NCI-H345 treated with DMSO at 0.1 percent for 48 hours (cell line): ENCODE measurements around the gene ZNRF3.
"Not testable (repeated sequence)": the region's sequence is repeated elsewhere in the genome, so short reads cannot be mapped to it uniquely, and the experiment has no call there.

Experiments used
- DNase-seq: peaks from one replicate; lab custom pipeline; 2025; ENCODE audit not compliant: unreplicated experiment; lab: John Stamatoyannopoulos, UW

Gene ZNRF3

GRCh38 chr22:28906312-28906711, 22.9 kb downstream of the ZNRF3 start:
- DNase-seq, result no peak

- DNase-seq, result no peak
These were observed 24.1 kb downstream of the ZNRF3 start for GRCh38 chr22:28907311-28908008.

GRCh38 chr22:28908810-28909209, 25.4 kb downstream of the ZNRF3 start:
- not testable (repeated sequence) for DNase-seq

GRCh38 chr22:28909375-28909774, 26.0 kb downstream of the ZNRF3 start:
- no peak for DNase-seq

GRCh38 chr22:28910569-28911303, 27.4 kb downstream of the ZNRF3 start:
- DNase-seq, result no peak

GRCh38 chr22:28911304-28911690, 27.9 kb downstream of the ZNRF3 start:
- DNase-seq, result no peak

GRCh38 chr22:28911777-28912669, 28.7 kb downstream of the ZNRF3 start:
- no peak for DNase-seq

GRCh38 chr22:28914201-28914600, 30.8 kb downstream of the ZNRF3 start:
- no peak for DNase-seq

GRCh38 chr22:28915969-28916368, 32.6 kb downstream of the ZNRF3 start:
- DNase-seq, result no peak

- DNase-seq, result no peak
These were observed 34.6 kb downstream of the ZNRF3 start for GRCh38 chr22:28917747-28918549.

- DNase-seq, result no peak
These were observed 35.3 kb downstream of the ZNRF3 start for GRCh38 chr22:28918550-28919271.

GRCh38 chr22:28920757-28921584, 37.6 kb downstream of the ZNRF3 start:
- DNase-seq, result no peak

GRCh38 chr22:28921585-28921879, 38.2 kb downstream of the ZNRF3 start:
- no peak for DNase-seq

GRCh38 chr22:28922540-28923244, 39.3 kb downstream of the ZNRF3 start:
- no peak for DNase-seq

- DNase-seq, result peak; percentile 59
These were observed 40.7 kb downstream of the ZNRF3 start for GRCh38 chr22:28923826-28924732.

- no peak for DNase-seq
These were observed 42.5 kb downstream of the ZNRF3 start for GRCh38 chr22:28925916-28926315.

- no peak for DNase-seq
These were observed 44.3 kb downstream of the ZNRF3 start for GRCh38 chr22:28927630-28928029.

GRCh38 chr22:28929197-28929596, 45.8 kb downstream of the ZNRF3 start:
- no peak for DNase-seq
